Measurements from ENCODE around the gene ERO1A.

Gene ERO1A

GRCh38 chr14:52641745-52642144 is 53.6 kb downstream of the ERO1A start:
- Histone ChIP-seq H3K36me3 (ENCODE audit: control insufficient read depth in 2 of 2, insufficient read depth in 1 of 2, low read length in 2 of 2) (peaks cover 28 to 58% of the 10 kb centered on the region in 2 experiments), H3K4me3 (ENCODE audit: low read depth, low read length) (no peak overlapping the region), H3K4me1 (ENCODE audit: control insufficient read depth, insufficient read depth, low read length) (no peaks in the 10 kb centered on the region), H3K9me3 (ENCODE audit: control insufficient read depth, insufficient read depth, low read depth, low read length) (no peaks in the 10 kb centered on the region), H3K27ac (ENCODE audit: extremely low read depth, low read depth, low read length) (no peak overlapping the region)
- POLR2A ChIA-PET: no interaction called here
- TF ChIP-seq ZNF624 (tag by site-specific recombination; IDR thresholded peaks at IDR 0.05) (no peak), PATZ1 (tag by site-specific recombination; IDR thresholded peaks at IDR 0.05) (no peak), ZNF555 (tag by site-specific recombination; conservative IDR thresholded peaks at IDR 0.05) (no peak), SETDB1 (IDR thresholded peaks at IDR 0.05; ENCODE audit: insufficient read length, low read length) (no peak), ZBTB1 (tag by site-specific recombination; IDR thresholded peaks at IDR 0.05) (no peak), TRIM28 (IDR thresholded peaks at IDR 0.05; ENCODE audit: borderline replicate concordance, low read length) (no peak)
- CTCF ChIA-PET: no interaction called here

- TF ChIP-seq ZBTB17 (tag by site-specific recombination; IDR thresholded peaks at IDR 0.05): no peak
- no peak for TF ChIP-seq ZXDB (tag by site-specific recombination; IDR thresholded peaks at IDR 0.05)
- no peak for TF ChIP-seq ZNF544 (tag by site-specific recombination; IDR thresholded peaks at IDR 0.05)
- no peak for TF ChIP-seq ZNF423 (tag by site-specific recombination; IDR thresholded peaks at IDR 0.05)
- no peak for TF ChIP-seq ZNF248 (tag by site-specific recombination; IDR thresholded peaks at IDR 0.05)
- no peak for TF ChIP-seq SP2 (tag by site-specific recombination; IDR thresholded peaks at IDR 0.05)
- no peak for TF ChIP-seq ZNF350 (tag by site-specific recombination; IDR thresholded peaks at IDR 0.05)
- no peak for TF ChIP-seq SALL2 (tag by site-specific recombination; IDR thresholded peaks at IDR 0.05; ENCODE audit: borderline replicate concordance)
- TF ChIP-seq ZNF324 (tag by site-specific recombination; IDR thresholded peaks at IDR 0.05): no peak
- no peak for TF ChIP-seq ZNF624 (tag by site-specific recombination; IDR thresholded peaks at IDR 0.05)
- no peak for TF ChIP-seq ZNF239 (tag by site-specific recombination; IDR thresholded peaks at IDR 0.05)
- TF ChIP-seq ZBTB26 (tag by site-specific recombination; optimal IDR thresholded peaks at IDR 0.05): no peak
- no peak for TF ChIP-seq HOXA7 (CRISPR knock-in tag; IDR thresholded peaks at IDR 0.05; ENCODE audit: borderline replicate concordance)
- no peak for TF ChIP-seq ZNF830 (tag by site-specific recombination; IDR thresholded peaks at IDR 0.05; ENCODE audit: low read depth)
- TF ChIP-seq KLF1 (tag by site-specific recombination; IDR thresholded peaks at IDR 0.05): no peak
- no peak for TF ChIP-seq ZNF362 (tag by site-specific recombination; IDR thresholded peaks at IDR 0.05)
- no peak for TF ChIP-seq KLF8 (tag by site-specific recombination; IDR thresholded peaks at IDR 0.05)
- no peak for TF ChIP-seq ZNF169 (tag by site-specific recombination; IDR thresholded peaks at IDR 0.05)
- no peak for TF ChIP-seq ZNF580 (tag by site-specific recombination; IDR thresholded peaks at IDR 0.05)
- no peak for TF ChIP-seq ZNF837 (tag by site-specific recombination; IDR thresholded peaks at IDR 0.05)
- no peaks in the 10 kb centered on the region for H3K4me1 ChIP-seq (ENCODE audit: control insufficient read depth, insufficient read depth, low read length)
- no peak overlapping the region for H3K27ac ChIP-seq (ENCODE audit: extremely low read depth, low read depth, low read length)
- H3K9me3 ChIP-seq (ENCODE audit: control insufficient read depth, insufficient read depth, low read depth, low read length): no peaks in the 10 kb centered on the region
- ChIA-PET CTCF (no interaction called here), POLR2A (no interaction called here)
- no peak overlapping the region for H3K4me3 ChIP-seq (ENCODE audit: low read depth, low read length)
- H3K36me3 ChIP-seq (ENCODE audit: control insufficient read depth in 2 of 2, insufficient read depth in 1 of 2, low read length in 2 of 2): peaks cover 14 to 47% of the 10 kb centered on the region in 2 experiments
These were observed 55.2 kb downstream of the ERO1A start for GRCh38 chr14:52640137-52640536.

Data from HEK293 (cell line).